Measurements from ENCODE around the gene ZNF814. TPM values are rescaled to one million over a fixed set of nuclear protein-coding genes. Genes with fewer than 3 reads are reported as not detected.
"Not testable (repeated sequence)": the region's sequence is repeated elsewhere in the genome, so short reads cannot be mapped to it uniquely, and the experiment has no call there.

The ZNF814 gene
- total RNA-seq, 1 donor from 2014 or later, result 11.2 TPM

- Histone ChIP-seq H3K4me3 (peak within 1 kb of the TSS; percentile 73), H3K9me3 (replicated peaks) (no peaks in the 10 kb centered on the region), H3K4me1 (peaks cover 42% of the 10 kb centered on the region), H3K36me3 (no peaks in the 10 kb centered on the region), H3K27me3 (ENCODE audit: low read depth) (no peaks in the 10 kb centered on the region), H3K27ac (replicated peaks) (peak within 1 kb of the TSS; percentile 90)
- intact Hi-C loops (cut with micrococcal nuclease), result no loop called here
- peak; percentile 82 for DNase-seq
- peak; percentile 48 for TF ChIP-seq CTCF (IDR thresholded peaks at IDR 0.05; ENCODE audit: borderline replicate concordance)
These were observed 58.7 kb downstream of the ZNF814 start, which contains the start of gene ZNF587B for GRCh38 chr19:57830071-57830602. TSS of gene ZNF587B (plus strand) at chr19:57830299. CDS start at chr19:57830529, 230 bp downstream.

GRCh38 chr19:57829316-57829715 is 59.5 kb downstream of the ZNF814 start:
- peak overlapping the region; percentile 90 for H3K27ac ChIP-seq (replicated peaks)
- DNase-seq, result no peak
- intact Hi-C loops (cut with micrococcal nuclease), result no loop called here
- H3K27me3 ChIP-seq (ENCODE audit: low read depth), result no peaks in the 10 kb centered on the region
- peaks cover 42% of the 10 kb centered on the region for H3K4me1 ChIP-seq
- H3K9me3 ChIP-seq (replicated peaks), result no peaks in the 10 kb centered on the region
- no peaks in the 10 kb centered on the region for H3K36me3 ChIP-seq
- no peak for TF ChIP-seq CTCF (IDR thresholded peaks at IDR 0.05; ENCODE audit: borderline replicate concordance)
- peak overlapping the region; percentile 73 for H3K4me3 ChIP-seq

GRCh38 chr19:57825511-57825910 is 63.3 kb downstream of the ZNF814 start:
- H3K27me3 ChIP-seq (ENCODE audit: low read depth), result no peaks in the 10 kb centered on the region
- intact Hi-C loops (cut with micrococcal nuclease), result no loop called here

GRCh38 chr19:57823608-57824007 is 65.2 kb downstream of the ZNF814 start:
- H3K27me3 ChIP-seq (ENCODE audit: low read depth); H3K4me3 ChIP-seq; intact Hi-C loops (cut with micrococcal nuclease); DNase-seq; H3K27ac ChIP-seq (replicated peaks); H3K9me3 ChIP-seq (replicated peaks); H3K36me3 ChIP-seq: not testable (repeated sequence)
- H3K4me1 ChIP-seq, result peaks cover 45% of the 10 kb centered on the region

More at GRCh38 chr19:57825511-57825910, 63.3 kb downstream of the ZNF814 start:
- Histone ChIP-seq H3K4me3 (no peak overlapping the region), H3K27ac (replicated peaks) (no peak overlapping the region), H3K36me3 (no peaks in the 10 kb centered on the region), H3K9me3 (replicated peaks) (no peaks in the 10 kb centered on the region), H3K4me1 (peaks cover 45% of the 10 kb centered on the region)
- no peak for TF ChIP-seq CTCF (IDR thresholded peaks at IDR 0.05; ENCODE audit: borderline replicate concordance)
- no peak for DNase-seq

- H3K27me3 ChIP-seq (ENCODE audit: low read depth); H3K9me3 ChIP-seq (replicated peaks); H3K4me3 ChIP-seq; intact Hi-C loops (cut with micrococcal nuclease); DNase-seq; H3K27ac ChIP-seq (replicated peaks); H3K36me3 ChIP-seq: not testable (repeated sequence)
- peaks cover 41% of the 10 kb centered on the region for H3K4me1 ChIP-seq
These were observed 65.7 kb downstream of the ZNF814 start for GRCh38 chr19:57823155-57823554.

- H3K4me1 ChIP-seq, result peaks cover 41% of the 10 kb centered on the region
- intact Hi-C loops (cut with micrococcal nuclease), result not testable (repeated sequence)
These were observed 67.3 kb downstream of the ZNF814 start for GRCh38 chr19:57821501-57821900.

GRCh38 chr19:57821095-57821494 is 67.7 kb downstream of the ZNF814 start:
- intact Hi-C loops (cut with micrococcal nuclease); H3K27ac ChIP-seq (replicated peaks); DNase-seq; H3K9me3 ChIP-seq (replicated peaks); H3K27me3 ChIP-seq (ENCODE audit: low read depth); H3K36me3 ChIP-seq: not testable (repeated sequence)
- peak overlapping the region; percentile 85 for H3K4me3 ChIP-seq
- H3K4me1 ChIP-seq, result peaks cover 41% of the 10 kb centered on the region

More at GRCh38 chr19:57821501-57821900, 67.3 kb downstream of the ZNF814 start:
- not testable (repeated sequence) for DNase-seq; H3K36me3 ChIP-seq; H3K27me3 ChIP-seq (ENCODE audit: low read depth); H3K27ac ChIP-seq (replicated peaks); H3K9me3 ChIP-seq (replicated peaks); H3K4me3 ChIP-seq
